Stimulated activated CD4-positive, alpha-beta T cell treated with anti-CD3 and anti-CD28 coated beads, Interleukin-1b, Interleukin-23, amount 100 ng/mL, for 1 hour (primary cell): ENCODE results near the gene IGF1.
"Not testable (repeated sequence)": the region's sequence is repeated elsewhere in the genome, so short reads cannot be mapped to it uniquely, and the experiment has no call there.

Experiments used
- DNase-seq, 2 donors: peaks; one replicate each; pipeline ENCODE4 v3.0.0-alpha.2; 2020; ENCODE audit warnings: low read depth in 2 of 2

IGF1 gene

DNA sequence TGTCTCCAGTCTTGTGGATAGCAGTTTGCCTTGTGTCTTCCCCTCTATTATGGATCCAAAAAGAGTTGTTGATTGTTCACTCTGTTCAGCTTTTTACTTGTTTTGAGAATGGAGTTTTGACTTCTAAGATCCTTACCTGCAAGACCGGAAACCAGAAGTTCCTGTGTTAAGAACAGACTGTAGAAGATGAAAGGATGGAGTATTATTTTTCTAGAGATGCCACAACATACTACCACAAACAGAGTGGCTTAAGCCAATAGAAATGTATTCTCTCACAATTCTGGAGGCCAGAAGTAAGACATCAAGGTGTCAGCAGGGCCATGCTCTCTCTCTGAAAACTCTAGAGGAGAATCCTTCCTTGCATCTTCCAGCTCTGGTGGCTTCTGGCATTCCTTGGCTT is 95.0 kb downstream of the IGF1 start:
- DNase-seq: no peak

DNA sequence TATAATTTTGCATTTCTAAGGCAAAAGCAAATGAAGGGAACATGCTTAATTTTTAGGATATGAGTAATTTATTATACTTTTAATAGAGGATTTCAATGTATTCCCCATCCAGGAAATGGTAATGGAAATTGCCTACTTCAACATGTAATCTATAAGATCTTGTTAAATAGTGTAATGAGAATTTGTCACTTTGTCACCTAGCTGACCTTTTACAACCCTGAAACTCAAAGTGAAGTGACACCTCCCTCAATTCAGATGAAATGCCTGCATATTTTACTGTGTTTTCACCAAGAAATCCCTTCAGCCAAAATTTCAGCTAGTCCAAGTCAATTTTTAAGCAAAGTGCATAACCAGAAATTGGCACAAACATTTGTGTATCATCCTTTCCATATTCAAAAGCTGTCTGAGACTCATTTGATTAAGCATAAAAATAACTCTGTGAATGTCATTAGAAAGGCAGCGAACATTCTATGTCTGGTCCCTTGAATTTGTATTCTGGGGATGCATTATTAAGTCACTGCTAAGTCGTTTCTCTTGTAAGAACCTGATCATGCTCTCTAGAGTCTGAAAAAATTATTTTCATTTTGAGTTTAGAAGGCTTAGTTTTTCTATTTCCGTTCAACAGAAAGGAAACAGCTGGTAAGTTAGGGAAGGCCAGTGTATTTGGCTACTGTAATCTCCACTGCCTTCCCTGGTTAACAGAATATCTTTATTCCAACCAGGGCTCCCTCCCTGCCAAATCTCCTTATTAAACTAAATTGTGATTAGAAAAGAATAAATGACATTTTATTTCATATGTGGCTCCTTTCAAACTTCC is 100.8 kb downstream of the IGF1 start:
- no peak for DNase-seq

DNA sequence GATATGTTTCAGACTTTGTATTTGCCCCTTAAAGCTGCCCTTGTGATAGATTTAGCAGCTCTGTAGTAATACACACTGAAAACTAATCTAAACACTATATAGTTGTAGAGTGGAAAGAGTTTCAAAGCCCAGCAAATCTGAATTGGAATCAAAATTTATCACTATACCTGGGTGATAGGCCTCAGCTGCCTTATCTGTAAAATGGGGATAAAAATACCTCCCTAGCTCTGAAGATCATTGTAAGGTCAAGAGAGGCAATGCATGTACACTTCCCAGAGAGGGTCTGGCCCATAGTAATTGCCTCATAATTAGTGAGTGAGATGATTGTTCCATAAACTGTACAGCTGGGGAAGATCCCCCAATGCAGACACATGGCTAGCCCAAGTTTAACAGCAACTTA is 103.6 kb downstream of the IGF1 start:
- DNase-seq: no peak

DNA sequence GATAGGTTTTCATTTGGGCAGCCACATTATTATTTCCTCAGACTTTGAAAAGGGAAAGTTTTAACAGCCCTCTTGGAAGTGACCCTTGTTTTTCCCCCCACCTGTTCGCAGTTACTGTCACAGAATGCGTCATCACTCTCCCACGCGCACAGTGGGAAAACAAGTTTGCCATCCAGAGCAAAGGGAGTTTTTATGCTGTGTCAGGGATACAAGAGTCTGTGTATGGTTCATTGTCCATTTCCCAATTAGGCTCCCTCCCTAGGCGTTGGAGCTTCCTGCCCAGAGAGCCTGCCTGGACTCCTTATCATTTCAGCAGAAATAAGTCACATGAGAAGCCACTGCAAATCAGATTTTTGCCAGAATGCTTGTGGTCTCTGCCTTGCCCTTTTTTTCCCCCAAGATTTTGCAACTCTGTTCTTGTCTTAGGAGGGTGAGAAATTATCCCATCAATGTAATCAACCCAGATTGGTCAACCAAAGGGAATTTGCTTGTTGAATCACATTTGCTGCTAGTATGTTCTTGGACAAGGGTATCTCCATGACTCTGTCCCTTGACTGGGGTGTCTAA is 104.1 kb downstream of the IGF1 start:
- no peak for DNase-seq

DNA sequence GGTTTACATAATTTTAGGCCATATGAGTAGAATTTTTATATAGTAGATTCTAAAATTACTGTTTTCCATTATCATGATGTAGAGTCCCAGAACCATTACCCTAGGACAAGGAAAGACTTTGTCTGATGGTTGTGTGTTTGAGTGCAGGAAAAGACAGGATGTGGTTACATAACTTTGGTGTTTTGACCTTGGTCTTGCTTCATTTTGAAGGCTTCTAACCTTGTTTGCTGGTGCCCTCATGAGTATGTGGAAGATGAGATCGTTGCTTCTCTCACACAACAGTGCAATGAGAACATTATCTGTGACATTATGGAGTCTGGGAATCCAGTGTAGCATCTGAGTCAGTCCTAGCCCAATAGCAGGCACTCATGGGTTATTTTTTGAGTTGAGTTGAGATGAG is 106.2 kb downstream of the IGF1 start:
- no peak for DNase-seq

DNA sequence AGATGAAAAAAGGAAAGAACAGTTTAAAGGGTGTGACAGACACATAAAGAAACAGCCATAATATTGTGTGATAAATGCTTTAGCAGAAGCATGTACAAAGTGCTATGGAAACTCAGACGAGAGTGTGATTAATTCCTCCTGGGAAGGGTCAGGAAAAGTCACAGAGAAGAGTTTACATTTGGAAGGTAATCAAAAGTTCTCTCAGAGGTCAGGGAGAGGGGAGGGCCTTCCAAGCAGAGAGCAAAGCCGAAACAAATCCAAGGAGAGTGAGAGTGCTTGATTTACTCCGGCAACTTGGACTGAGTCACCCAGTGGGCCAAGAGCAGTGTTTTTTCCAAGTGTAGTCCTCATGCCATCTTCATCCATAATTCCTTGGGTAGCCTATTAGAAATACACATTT is 108.3 kb downstream of the IGF1 start:
- DNase-seq: no peak

DNA sequence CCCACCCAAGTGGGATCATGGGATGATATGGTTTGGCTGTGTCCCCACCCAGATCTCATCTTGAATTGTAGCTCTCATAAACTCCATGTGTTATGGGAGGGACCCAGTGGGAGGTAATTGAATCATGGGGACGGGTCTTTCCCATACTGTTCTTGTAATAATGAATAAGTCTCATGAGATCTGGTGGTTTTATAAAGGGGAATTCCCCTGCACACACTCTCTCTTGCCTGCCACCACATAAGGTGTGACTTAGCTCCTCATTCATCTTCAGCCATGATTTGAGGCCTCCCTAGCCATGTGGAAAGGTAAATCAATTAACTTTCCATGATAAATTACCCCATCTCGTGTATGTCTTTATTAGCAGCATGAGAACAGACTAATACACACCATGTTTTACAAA is 109.2 kb downstream of the IGF1 start:
- DNase-seq: no peak

DNA sequence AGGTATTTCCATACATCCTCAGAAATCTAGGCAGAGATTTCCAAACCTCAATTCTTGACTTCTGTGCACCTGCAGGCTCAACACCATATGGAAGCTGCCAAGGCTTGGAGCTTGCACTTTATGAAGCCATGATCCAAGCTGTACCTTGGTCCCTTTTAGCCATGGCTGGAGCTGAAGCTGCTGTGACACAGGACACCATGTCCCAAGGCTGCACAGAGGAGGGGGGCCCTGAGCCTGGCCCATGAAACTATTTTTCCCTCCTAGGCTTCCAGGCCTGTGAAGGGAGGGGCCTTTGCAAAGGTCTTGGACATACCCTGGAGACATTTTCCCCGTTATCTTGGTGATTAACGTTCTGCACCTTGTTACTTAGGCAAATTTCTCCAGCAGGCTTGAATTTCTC is 110.5 kb downstream of the IGF1 start:
- DNase-seq: no peak

DNA sequence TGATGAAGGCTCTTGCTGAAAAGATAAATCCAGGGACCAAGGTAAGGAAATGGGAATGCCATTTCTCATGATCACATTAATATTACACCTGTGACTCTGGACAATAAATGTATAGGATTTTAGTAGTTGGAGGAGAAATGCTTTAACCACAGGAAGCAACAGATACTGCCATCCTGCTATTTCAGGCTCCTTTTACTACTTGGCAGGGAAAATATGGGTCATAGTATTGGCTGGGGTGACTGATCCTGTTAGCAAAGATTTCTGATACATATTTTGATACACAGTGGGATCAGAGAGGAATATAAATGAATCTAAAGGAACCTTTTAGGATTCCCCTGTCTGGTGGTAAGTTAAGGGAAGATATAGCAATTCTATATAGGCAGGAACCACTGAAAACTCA is 115.0 kb downstream of the IGF1 start:
- DNase-seq: no peak

DNA sequence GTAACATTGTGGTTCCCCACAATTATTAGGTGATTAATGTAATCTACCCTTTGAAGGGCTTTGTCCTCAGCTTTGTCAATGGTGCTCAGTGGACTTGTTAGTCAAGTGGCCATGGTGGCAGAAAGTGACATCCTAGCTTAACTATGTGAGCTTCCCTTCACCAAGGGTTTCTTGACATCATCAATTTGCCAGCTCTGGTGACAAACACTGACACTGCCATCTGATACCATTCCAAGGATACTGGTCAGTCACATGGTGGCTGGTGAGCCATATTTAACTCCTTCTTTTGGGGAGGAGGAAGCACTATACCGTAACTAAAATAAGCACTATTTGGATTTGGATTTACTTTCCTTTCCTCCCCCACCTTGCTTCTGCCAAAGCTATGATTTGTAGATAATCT is 115.7 kb downstream of the IGF1 start:
- DNase-seq: no peak

DNA sequence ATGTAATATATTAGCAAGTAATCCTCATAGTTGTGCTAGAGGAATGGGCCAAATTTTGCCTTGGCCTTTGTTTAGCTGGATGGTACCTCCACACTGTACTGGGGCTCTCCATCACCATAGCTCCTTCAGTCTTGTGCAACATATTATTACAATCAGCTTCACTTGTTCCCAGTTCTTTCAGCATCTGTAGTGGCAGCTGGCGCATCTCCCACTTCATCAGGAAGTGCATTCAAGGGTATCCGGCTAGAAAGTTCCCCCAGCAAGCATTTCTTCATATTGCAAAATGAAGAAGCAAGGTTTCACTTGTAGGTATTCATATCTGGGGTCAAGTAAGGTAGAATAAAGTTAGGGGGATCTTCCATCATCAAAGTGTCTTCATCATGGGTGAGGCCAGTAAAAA is 123.7 kb downstream of the IGF1 start:
- DNase-seq: no peak

DNA sequence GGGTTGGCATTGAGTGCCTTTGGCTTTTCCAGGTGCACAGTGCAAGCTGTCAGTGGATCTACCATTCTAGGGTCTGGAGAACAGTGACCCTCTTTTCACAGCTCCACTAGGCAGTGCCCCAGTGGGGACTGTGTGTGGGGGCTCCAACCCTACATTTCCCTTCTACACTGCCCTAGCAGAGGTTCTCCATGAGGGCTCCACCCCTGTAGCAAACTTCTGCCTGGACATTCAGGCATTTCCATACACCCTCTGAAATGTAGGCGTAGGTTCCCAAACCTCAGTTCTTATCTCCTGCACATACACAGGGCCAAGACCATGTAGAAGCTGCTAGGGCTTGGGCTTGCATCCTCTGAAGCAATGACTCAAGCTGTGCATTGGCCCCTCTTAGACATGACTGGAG is 126.1 kb downstream of the IGF1 start:
- not testable (repeated sequence) for DNase-seq

DNA sequence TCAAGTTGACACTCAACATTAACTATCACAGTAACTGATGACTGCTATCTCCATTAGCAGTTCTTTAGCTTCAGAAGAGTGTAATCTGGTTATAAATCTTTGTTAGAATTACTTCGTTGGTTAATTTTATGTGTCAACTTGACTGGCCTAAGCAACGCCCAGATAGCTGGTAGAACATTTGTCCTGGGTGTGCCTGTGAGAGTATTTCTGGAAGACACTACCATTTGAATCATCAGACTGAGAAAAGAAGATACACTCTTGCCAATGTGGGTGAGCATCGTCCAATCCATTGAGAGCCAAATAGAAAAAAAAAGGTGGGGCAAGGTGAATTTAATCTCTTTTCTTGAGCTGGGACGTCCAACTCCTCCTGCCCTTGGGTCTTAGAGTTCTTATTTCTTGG is 129.0 kb downstream of the IGF1 start:
- DNase-seq: no peak

DNA sequence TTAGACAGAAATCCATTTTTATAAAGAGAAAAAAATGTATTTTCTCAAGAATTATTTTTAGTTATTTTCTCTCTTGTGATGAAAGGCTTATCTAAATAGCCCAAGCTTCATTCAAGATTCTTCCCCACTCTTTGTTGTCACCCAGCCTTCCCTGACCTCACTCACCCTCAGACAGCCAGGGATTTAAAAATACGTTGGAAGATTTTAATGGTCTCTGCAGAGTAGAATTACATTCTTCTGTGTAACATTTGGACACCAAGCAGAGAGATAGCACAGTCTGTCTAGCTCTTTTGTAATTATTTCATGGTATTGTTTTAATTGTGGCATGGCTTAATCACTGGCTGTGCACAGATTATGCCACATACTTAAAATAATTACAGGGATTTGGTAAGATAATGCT is 130.3 kb downstream of the IGF1 start:
- no peak for DNase-seq

DNA sequence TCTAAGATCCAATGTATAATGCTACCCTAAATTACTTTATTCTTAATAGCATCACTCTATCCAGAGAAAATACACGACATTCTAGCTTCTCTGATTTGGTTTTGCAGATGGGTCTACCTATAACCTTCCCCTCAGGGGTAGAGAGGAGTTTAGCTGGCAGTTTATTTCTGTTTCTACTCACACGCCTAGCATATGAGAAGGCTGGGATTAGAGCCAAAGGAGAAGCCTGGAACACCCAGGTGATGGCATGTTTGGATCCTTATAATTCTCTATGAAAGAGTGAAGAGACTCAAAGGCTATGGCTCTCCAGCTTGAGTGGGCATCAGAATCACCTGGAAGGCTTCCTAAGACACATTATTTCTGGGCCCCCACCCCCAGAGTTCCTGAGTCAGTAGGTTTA is 131.3 kb downstream of the IGF1 start:
- no peak for DNase-seq

DNA sequence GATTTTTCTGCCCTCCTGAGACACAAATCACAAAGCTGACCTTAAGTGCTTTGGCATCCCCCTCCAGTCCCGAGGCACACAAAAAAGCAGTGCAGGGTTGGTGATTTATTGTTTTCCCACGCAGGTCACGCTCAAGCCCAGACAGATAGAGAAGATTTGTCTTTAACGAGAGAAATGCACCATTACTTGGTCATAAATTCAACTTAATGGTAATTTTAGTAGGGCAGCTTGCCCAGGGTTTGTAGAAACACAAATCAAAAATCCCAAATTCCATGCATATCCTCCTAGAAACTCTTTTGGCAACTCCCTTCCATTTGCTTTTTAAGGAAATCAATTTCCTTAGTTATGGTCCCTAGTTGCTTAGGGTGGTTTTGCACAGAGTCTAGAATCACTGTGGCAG is 132.6 kb downstream of the IGF1 start:
- DNase-seq: no peak
